Panc1 (cell line): Measurements from ENCODE around the gene CEP120. TPM values are rescaled to one million over a fixed set of nuclear protein-coding genes. Genes with fewer than 3 reads are reported as not detected.

ENCODE experiments used
- ATAC-seq: fragments of 200-7000 bp; cut with Tn5 transposase; 2 replicates; pipeline ENCODE4 v1.9.1; 2020; ENCODE audit warnings: mild to moderate bottlenecking, moderate library complexity
- BruUV-seq: library from RNA; stranded (reverse); fragments of 400-500 nt; replicated peaks from 2 replicates; lab custom pipeline; 2021; lab: Mats Ljungman, UMichigan
- CTCF ChIA-PET: fragments of 300-600 bp; sonication (Branson Sonifier 250); formaldehyde crosslinking; loops from one replicate; lab custom pipeline; 2022; ENCODE audit warnings: antibody characterized with exemption; lab: Charles Lee
- POLR2A ChIA-PET: fragments of 300-600 bp; sonication (Branson Sonifier 250); formaldehyde crosslinking; loops from one replicate; lab custom pipeline; 2022; ENCODE audit warnings: antibody characterized with exemption; lab: Charles Lee
- DNase-seq: peaks from one replicate; pipeline ENCODE4 v3.0.0-alpha.2; 2010; ENCODE audit warnings: low read depth, low spot score
- H3K27ac ChIP-seq: 2 replicates; pipeline ENCODE4 v1.5.1; 2011; ENCODE audit warnings: mild to moderate bottlenecking, low read length, inconsistent platforms
- H3K27me3 ChIP-seq: fragments of 200-500 bp; sonication (Bioruptor generic); 2 replicates; pipeline ENCODE4 v1.6.0; 2014; ENCODE audit warnings: low read length, inconsistent platforms; ENCODE audit not compliant: control insufficient read depth, insufficient read depth
- H3K36me3 ChIP-seq: fragments of 200-500 bp; sonication (Bioruptor generic); 2 replicates; pipeline ENCODE4 v1.5.1; 2014; ENCODE audit warnings: inconsistent platforms, mild to moderate bottlenecking, low read length, moderate library complexity; ENCODE audit not compliant: control insufficient read depth, insufficient read depth
- H3K4me1 ChIP-seq: 2 replicates; pipeline ENCODE4 v1.5.1; 2011; ENCODE audit warnings: inconsistent platforms, mild to moderate bottlenecking, low read length, moderate library complexity; ENCODE audit not compliant: control insufficient read depth, insufficient read depth
- H3K4me3 ChIP-seq, 2 experiments: 2 replicates each; pipeline ENCODE4 v1.5.1; 2011 to 2012; ENCODE audit warnings: low read depth in 2 of 2, low read length in 2 of 2, mild to moderate bottlenecking in 2 of 2, inconsistent platforms in 1 of 2, moderate library complexity in 1 of 2
- H3K9me3 ChIP-seq: fragments of 200-500 bp; sonication (Bioruptor generic); 2 replicates; pipeline ENCODE4 v1.5.1; 2014; ENCODE audit warnings: low read depth, mild to moderate bottlenecking, inconsistent platforms, low read length, moderate library complexity; ENCODE audit not compliant: control insufficient read depth, insufficient read depth
- CTCF ChIP-seq: fragments of 450-650 bp; IDR thresholded peaks from 2 replicates; pipeline ENCODE4 v1.5.1; 2017; ENCODE audit warnings: mild to moderate bottlenecking
- POLR2AphosphoS5 ChIP-seq: IDR thresholded peaks from 2 replicates; pipeline ENCODE4 v1.6.1; 2012; ENCODE audit warnings: mild to moderate bottlenecking, low read depth, low read length, moderate library complexity
- REST ChIP-seq, 2 experiments: IDR thresholded peaks; 2 replicates each; pipeline ENCODE4 v1.6.1; 2011 to 2012; ENCODE audit warnings: low read depth in 2 of 2, control low read depth in 1 of 2, low read length in 1 of 2, mild to moderate bottlenecking in 1 of 2, moderate library complexity in 1 of 2; ENCODE audit not compliant: insufficient read depth in 1 of 2
- SIN3A ChIP-seq: IDR thresholded peaks from 2 replicates; pipeline ENCODE4 v1.6.1; 2012; ENCODE audit warnings: low read depth, mild to moderate bottlenecking, low read length, moderate library complexity, borderline replicate concordance; ENCODE audit not compliant: insufficient read depth
- TCF7L2 ChIP-seq: IDR thresholded peaks from 2 replicates; pipeline ENCODE4 v1.6.1; 2011; ENCODE audit warnings: mild to moderate bottlenecking, low read depth, low read length, inconsistent platforms
- in situ Hi-C: cut with HindIII; loops from 2 replicates; pipeline ENCODE4 v1.10.0; 2016; ENCODE audit warnings: low sequenced_read_pairs, low pct_unique_long_range_greater_than_20kb
- intact Hi-C: fragments of 100-400 bp; cut with micrococcal nuclease; formaldehyde crosslinking; loops from one replicate; pipeline ENCODE4 v1.10.0; 2022; ENCODE audit not compliant: unreplicated experiment
- total RNA-seq: library from RNA; stranded (reverse); gene quantifications from one replicate; pipeline ENCODE4 v1.2.1, GENCODE V29; 2021; ENCODE audit not compliant: unreplicated experiment

The CEP120 gene
- total RNA-seq, 1 experiment from 2014 or later, result 20.1 TPM

- TF ChIP-seq TCF7L2 (no peak), CTCF (peak; percentile 36; the same call in 1 of the 2 replicates)
- POLR2A ChIA-PET, result no interaction called here
Observed at GRCh38 chr5:123367739-123368138, 55.5 kb downstream of the CEP120 start.

GRCh38 chr5:123365156-123365555 is 58.0 kb downstream of the CEP120 start:
- Histone ChIP-seq H3K4me1 (no peaks in the 10 kb centered on the region), H3K9me3 (no peaks in the 10 kb centered on the region), H3K36me3 (peaks cover 4% of the 10 kb centered on the region; the same call in 1 of the 2 replicates), H3K4me3 (no peak overlapping the region), H3K27me3 (no peaks in the 10 kb centered on the region), H3K27ac (no peak overlapping the region)
- TF ChIP-seq CTCF (no peak), TCF7L2 (no peak), POLR2AphosphoS5 (no peak), REST (IDR thresholded peaks at IDR 0.05; ENCODE audit: insufficient read depth in 1 of 2, low read depth in 2 of 2, low read length in 1 of 2) (no peak), SIN3A (no peak)
- DNase-seq (no peak), ATAC-seq (no peak)
- intact Hi-C loops (loop anchor here (5.0 kb wide), 1 partner anchor 848 kb away; no protein-coding TSS in a partner anchor), in situ Hi-C loops (no loop called here)
- POLR2A ChIA-PET, result no interaction called here
- CTCF ChIA-PET, result no interaction called here
- BruUV-seq, result no TSS peak

More at GRCh38 chr5:123367739-123368138, 55.5 kb downstream of the CEP120 start:
- no peak overlapping the region for H3K4me3 ChIP-seq
- DNase-seq, result no peak
- H3K27ac ChIP-seq, result no peak overlapping the region
- no peaks in the 10 kb centered on the region for H3K4me1 ChIP-seq
- intact Hi-C loops (loop anchor here (5.0 kb wide), 1 partner anchor 850 kb away; no protein-coding TSS in a partner anchor), in situ Hi-C loops (no loop called here)
- CTCF ChIA-PET, result no interaction called here
- no peaks in the 10 kb centered on the region for H3K9me3 ChIP-seq
- ATAC-seq, result no peak
- no TSS peak for BruUV-seq
- H3K27me3 ChIP-seq, result no peaks in the 10 kb centered on the region
- H3K36me3 ChIP-seq, result peaks cover 10% of the 10 kb centered on the region
